Measurements from ENCODE around the gene EXOC6B. TPM values are rescaled to one million over a fixed set of nuclear protein-coding genes. Genes with fewer than 3 reads are reported as not detected.
"Not testable (repeated sequence)": the region's sequence is repeated elsewhere in the genome, so short reads cannot be mapped to it uniquely, and the experiment has no call there.

The EXOC6B gene
- total and polyA plus RNA-seq, 2 of the 8 experiments (the other 6 are each of a cell fraction or from before 2014, with no cell fraction given), result 13.5 to 33.0 TPM

DNA sequence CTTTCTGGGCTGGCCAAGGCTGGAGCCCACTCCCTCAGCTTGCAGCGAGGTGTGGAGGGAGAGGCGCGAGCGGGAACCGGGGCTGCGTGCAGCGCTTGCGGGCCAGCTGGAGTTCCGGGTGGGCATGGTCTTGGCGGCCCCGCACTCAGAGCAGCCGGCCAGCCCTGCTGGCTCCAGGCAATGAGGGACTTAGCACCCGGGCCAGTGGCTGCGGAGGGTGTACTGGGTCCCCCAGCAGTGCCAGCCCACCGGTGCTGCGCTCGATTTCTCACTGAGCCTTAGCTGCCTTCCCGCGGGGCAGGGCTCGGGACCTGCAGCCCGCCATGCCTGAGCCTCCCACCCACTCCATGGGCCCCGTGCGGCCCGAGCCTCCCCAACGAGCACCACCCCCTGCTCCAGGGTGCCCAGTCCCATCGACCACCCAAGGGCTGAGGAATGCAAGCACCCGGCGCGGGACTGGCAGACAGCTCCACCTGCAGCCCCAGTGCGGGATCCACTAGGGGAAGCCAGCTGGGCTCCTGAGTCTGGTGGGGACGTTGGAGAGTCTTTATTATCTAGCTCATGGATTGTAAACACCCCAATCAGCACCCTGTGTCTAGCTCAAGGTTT lies 404.0 kb downstream of the EXOC6B start:
- H3K9me3 ChIP-seq (ENCODE audit: insufficient read depth in 2 of 2, low read depth in 1 of 2, low read length in 1 of 2); H2AK5ac ChIP-seq (ENCODE audit: low read depth, low read length); H2BK120ac ChIP-seq (replicated peaks; ENCODE audit: low read depth, low read length); H3K27ac ChIP-seq (ENCODE audit: low read depth, low read length); H2BK20ac ChIP-seq (ENCODE audit: low read length); H3K4me3 ChIP-seq (ENCODE audit: extremely low read depth in 1 of 4, insufficient read depth in 2 of 4, low read depth in 3 of 4, low read length in 4 of 4); H3K9ac ChIP-seq (replicated peaks in 1 of 4; ENCODE audit: extremely low read depth in 1 of 4, low read depth in 3 of 4, low read length in 3 of 4); H4K20me1 ChIP-seq (replicated peaks in 1 of 2; ENCODE audit: control insufficient read depth in 1 of 2, insufficient read depth in 2 of 2, low read length in 2 of 2); DNase-seq (ENCODE audit: low read depth in 1 of 2, low spot score in 2 of 2); FAIRE-seq; H3K23me2 ChIP-seq (ENCODE audit: low read depth, low read length); H3K4me2 ChIP-seq (ENCODE audit: insufficient read depth in 1 of 2, low read depth in 2 of 2, low read length in 2 of 2); H2BK15ac ChIP-seq (ENCODE audit: low read length); H3K36me3 ChIP-seq (ENCODE audit: control insufficient read depth in 2 of 4, insufficient read depth in 4 of 4, low read length in 3 of 4); H3K27me3 ChIP-seq (replicated peaks in 1 of 4; ENCODE audit: control insufficient read depth in 3 of 4, extremely low read depth in 1 of 4, insufficient read depth in 3 of 4, low read length in 3 of 4); H3K14ac ChIP-seq (ENCODE audit: insufficient read length); H4K8ac ChIP-seq (ENCODE audit: extremely low read depth, insufficient read depth, low read length); H2AFZ ChIP-seq (ENCODE audit: low read length); H3K18ac ChIP-seq (ENCODE audit: extremely low read depth, low read length); H3K79me1 ChIP-seq (ENCODE audit: low read depth, low read length); H2BK12ac ChIP-seq (ENCODE audit: low read depth, low read length); H3K4ac ChIP-seq (replicated peaks; ENCODE audit: insufficient read length, low read depth, low read length); H3K79me2 ChIP-seq (ENCODE audit: control insufficient read depth in 1 of 2, insufficient read depth in 2 of 2, low read length in 2 of 2); H4K91ac ChIP-seq (replicated peaks; ENCODE audit: insufficient read length, low read length); H3K23ac ChIP-seq (ENCODE audit: insufficient read length); H3K4me1 ChIP-seq (replicated peaks in 1 of 4; ENCODE audit: control insufficient read depth in 3 of 4, insufficient read depth in 4 of 4, low read length in 3 of 4); H4K5ac ChIP-seq (ENCODE audit: insufficient read length, low read depth, low read length); H3K56ac ChIP-seq (replicated peaks; ENCODE audit: insufficient read length, low read depth, low read length); H2BK5ac ChIP-seq (ENCODE audit: low read depth, low read length); POLR2A ChIA-PET (ENCODE audit: partially characterized antibody): not testable (repeated sequence)
- WGBS, 2 experiments (ENCODE audit: extremely low coverage in 1 of 2, insufficient coverage in 1 of 2, insufficient read length in 1 of 2, insufficient replicate concordance in 2 of 2, low coverage in 1 of 2, low lambda C conversion rate in 2 of 2, missing lambda C conversion rate in 1 of 2), result 92% methylated on average over 26 of the region's 31 CpGs; no CpG with 5 or more reads in 1 of the 2 experiments
- CTCF ChIA-PET (ENCODE audit: partially characterized antibody), result interaction anchor here (0.6 to 1.2 kb wide), 2 partner anchors 11 to 24 kb away, joined by 3 read pairs; no protein-coding TSS in a partner anchor
